Neural crest cell (in vitro differentiated cells): ENCODE results near the gene NFIA. TPM values are rescaled to one million over a fixed set of nuclear protein-coding genes. Genes with fewer than 3 reads are reported as not detected.

Source experiments
- DNase-seq: peaks from one replicate; pipeline ENCODE4 v3.0.0; 2021; ENCODE audit warnings: low read depth, mixed read lengths, low spot score
- H3K27ac Mint-ChIP-seq: one replicate; pipeline ENCODE4 v1.8.0; 2021; ENCODE audit warnings: mild to moderate bottlenecking, mixed read lengths; ENCODE audit not compliant: unreplicated experiment
- H3K27me3 Mint-ChIP-seq: 2 replicates; pipeline ENCODE4 v1.8.0; 2021; ENCODE audit warnings: low read depth, mild to moderate bottlenecking, mixed read lengths
- H3K36me3 Mint-ChIP-seq: 2 replicates; pipeline ENCODE4 v1.8.0; 2021; ENCODE audit warnings: low read depth, mild to moderate bottlenecking, mixed read lengths
- H3K4me1 Mint-ChIP-seq: 2 replicates; pipeline ENCODE4 v1.8.0; 2021; ENCODE audit warnings: mixed read lengths
- H3K4me3 Mint-ChIP-seq: one replicate; pipeline ENCODE4 v1.8.0; 2021; ENCODE audit warnings: mild to moderate bottlenecking, mixed read lengths
- H3K9me3 Mint-ChIP-seq: 2 replicates; pipeline ENCODE4 v1.8.0; 2021; ENCODE audit warnings: mixed read lengths
- CTCF ChIP-seq: fragments of 200-600 bp; sonication (generic); conservative IDR thresholded peaks from 2 replicates; pipeline ENCODE4 v1.5.0; 2021; ENCODE audit warnings: antibody characterized with exemption, mild to moderate bottlenecking
- total RNA-seq: library from RNA; stranded (reverse); gene quantifications from 2 replicates; pipeline ENCODE4 v1.2.1, GENCODE V29; 2021

The NFIA gene
- total RNA-seq, 1 donor from 2014 or later, result 3.4 TPM

GRCh38 chr1:61201035-61201434 is 118.7 kb downstream of the NFIA start:
- no peaks in the 10 kb centered on the region for H3K9me3 Mint-ChIP-seq
- H3K4me3 Mint-ChIP-seq, result no peak overlapping the region
- no peak overlapping the region for H3K27ac Mint-ChIP-seq
- H3K4me1 Mint-ChIP-seq, result peaks cover 12% of the 10 kb centered on the region
- no peaks in the 10 kb centered on the region for H3K36me3 Mint-ChIP-seq
- no peak for TF ChIP-seq CTCF
- DNase-seq, result no peak
- H3K27me3 Mint-ChIP-seq, result no peaks in the 10 kb centered on the region

- TF ChIP-seq CTCF, result no peak
- peaks cover 12% of the 10 kb centered on the region for H3K4me1 Mint-ChIP-seq
- no peaks in the 10 kb centered on the region for H3K36me3 Mint-ChIP-seq
- no peak for DNase-seq
- no peaks in the 10 kb centered on the region for H3K27me3 Mint-ChIP-seq
- no peak overlapping the region for H3K27ac Mint-ChIP-seq
- H3K9me3 Mint-ChIP-seq, result no peaks in the 10 kb centered on the region
- no peak overlapping the region for H3K4me3 Mint-ChIP-seq
Measured at GRCh38 chr1:61202854-61203598, 120.7 kb downstream of the NFIA start.

- H3K36me3 Mint-ChIP-seq, result no peaks in the 10 kb centered on the region
- peaks cover 5% of the 10 kb centered on the region for H3K4me1 Mint-ChIP-seq
- DNase-seq, result no peak
- no peaks in the 10 kb centered on the region for H3K27me3 Mint-ChIP-seq
- H3K9me3 Mint-ChIP-seq, result no peaks in the 10 kb centered on the region
- no peak overlapping the region for H3K4me3 Mint-ChIP-seq
- H3K27ac Mint-ChIP-seq, result no peak overlapping the region
- TF ChIP-seq CTCF, result no peak
Measured at GRCh38 chr1:61204528-61204927, 122.2 kb downstream of the NFIA start.

- no peak for DNase-seq
- H3K27ac Mint-ChIP-seq, result no peak overlapping the region
- H3K36me3 Mint-ChIP-seq, result no peaks in the 10 kb centered on the region
- no peaks in the 10 kb centered on the region for H3K9me3 Mint-ChIP-seq
- no peaks in the 10 kb centered on the region for H3K27me3 Mint-ChIP-seq
- TF ChIP-seq CTCF, result no peak
- no peak overlapping the region for H3K4me3 Mint-ChIP-seq
- H3K4me1 Mint-ChIP-seq, result peaks cover 5% of the 10 kb centered on the region
Measured at GRCh38 chr1:61207416-61207815, 125.1 kb downstream of the NFIA start.

- H3K36me3 Mint-ChIP-seq, result no peaks in the 10 kb centered on the region
- no peak for TF ChIP-seq CTCF
- H3K9me3 Mint-ChIP-seq, result no peaks in the 10 kb centered on the region
- H3K4me1 Mint-ChIP-seq, result peaks cover 5% of the 10 kb centered on the region
- DNase-seq, result no peak
- no peak overlapping the region for H3K4me3 Mint-ChIP-seq
- H3K27me3 Mint-ChIP-seq, result no peaks in the 10 kb centered on the region
- H3K27ac Mint-ChIP-seq, result no peak overlapping the region
Measured at GRCh38 chr1:61208172-61208571, 125.8 kb downstream of the NFIA start.
